HG02763 (cell line): Measurements from ENCODE around the gene MMP3.

Experiments
- ATAC-seq: cut with Tn5 transposase; IDR thresholded peaks from one replicate; pipeline ENCODE4 v1.9.1; 2021; ENCODE audit warnings: mild to moderate bottlenecking, moderate library complexity; ENCODE audit not compliant: unreplicated experiment

MMP3 gene

GRCh38 chr11:102832612-102833011, 10.8 kb downstream of the MMP3 start:
- no peak for ATAC-seq

GRCh38 chr11:102831489-102832440, 11.6 kb downstream of the MMP3 start:
- ATAC-seq: no peak

- ATAC-seq: no peak
These were observed 12.3 kb downstream of the MMP3 start for GRCh38 chr11:102831128-102831488.

GRCh38 chr11:102830001-102830727, 13.2 kb downstream of the MMP3 start:
- ATAC-seq: no peak

- no peak for ATAC-seq
These were observed 14.0 kb downstream of the MMP3 start for GRCh38 chr11:102829316-102830000.

GRCh38 chr11:102824556-102824955, 18.9 kb downstream of the MMP3 start:
- ATAC-seq: no peak

- ATAC-seq: no peak
These were observed 23.9 kb downstream of the MMP3 start for GRCh38 chr11:102819491-102819890.

- no peak for ATAC-seq
These were observed 29.9 kb downstream of the MMP3 start for GRCh38 chr11:102813484-102813883.

GRCh38 chr11:102812188-102812587, 31.2 kb downstream of the MMP3 start:
- no peak for ATAC-seq

GRCh38 chr11:102810950-102811660, 32.3 kb downstream of the MMP3 start:
- ATAC-seq: no peak

- ATAC-seq: no peak
These were observed 33.4 kb downstream of the MMP3 start for GRCh38 chr11:102809971-102810370.

- no peak for ATAC-seq
These were observed 35.5 kb downstream of the MMP3 start for GRCh38 chr11:102807921-102808320.

- no peak for ATAC-seq
These were observed 37.1 kb downstream of the MMP3 start for GRCh38 chr11:102806296-102806695.

- no peak for ATAC-seq
These were observed 41.1 kb downstream of the MMP3 start for GRCh38 chr11:102802341-102802740.

- no peak for ATAC-seq
These were observed 42.6 kb downstream of the MMP3 start for GRCh38 chr11:102800767-102801166.

GRCh38 chr11:102799681-102800340, 43.6 kb downstream of the MMP3 start:
- ATAC-seq: no peak

GRCh38 chr11:102798012-102798746, 45.2 kb downstream of the MMP3 start, which contains the start of gene MMP1:
Gene MMP1 (minus strand): TSS chr11:102798160. CDS start chr11:102798092, 68 bp downstream.
- ATAC-seq: no peak

- peak; percentile 90 for ATAC-seq
These were observed 49.0 kb downstream of the MMP3 start for GRCh38 chr11:102794382-102794781.

GRCh38 chr11:102793677-102794290, 49.6 kb downstream of the MMP3 start:
- ATAC-seq: no peak
